H1 (cell line): ENCODE data around the gene DAB2IP. TPM values are rescaled to one million over a fixed set of nuclear protein-coding genes. Genes with fewer than 3 reads are reported as not detected.

Experiments
- ATF3 ChIP-seq: IDR thresholded peaks from 2 replicates; pipeline ENCODE4 v1.6.1; 2011; ENCODE audit warnings: low read depth, mild to moderate bottlenecking, low read length; ENCODE audit not compliant: insufficient read depth
- BRCA1 ChIP-seq: IDR thresholded peaks from 2 replicates; pipeline ENCODE4 v1.6.1; 2012; ENCODE audit warnings: low read depth, low read length, improper control_type of control experiment
- CBX8 ChIP-seq: fragments of 300-800, 300-1000 bp; sonication (generic); IDR thresholded peaks from 2 replicates; pipeline ENCODE4 v1.7.1; 2016; ENCODE audit warnings: low read depth, low read length, borderline replicate concordance
- CHD7 ChIP-seq: fragments of 300-600 bp; sonication (generic); IDR thresholded peaks from 2 replicates; pipeline ENCODE4 v1.7.1; 2012; ENCODE audit warnings: low read length, moderate library complexity, mild to moderate bottlenecking, inconsistent platforms; ENCODE audit not compliant: insufficient replicate concordance
- HDAC2 ChIP-seq, 2 experiments: fragments of 300-600 bp in 1 of 2; sonication (generic) in 1 of 2; IDR thresholded peaks; 2 replicates each; pipeline ENCODE4 v1.6.1; 2011 to 2012; ENCODE audit warnings: low read depth in 2 of 2, low read length in 2 of 2, mild to moderate bottlenecking in 2 of 2, moderate library complexity in 2 of 2, borderline replicate concordance in 1 of 2, inconsistent platforms in 1 of 2
- JUND ChIP-seq: IDR thresholded peaks from 2 replicates; pipeline ENCODE4 v1.6.1; 2011; ENCODE audit warnings: mild to moderate bottlenecking, improper control_type of control experiment, low read length
- SP4 ChIP-seq: IDR thresholded peaks from 2 replicates; pipeline ENCODE4 v1.6.1; 2012; ENCODE audit warnings: low read length, inconsistent platforms
- polyA plus RNA-seq, 7 experiments: library from polyadenylated mRNA; depleted of rRNA in 3 of 7; stranded (reverse) in 5 of 7; unstranded in 2 of 7; fragments of >200 nt in 5 of 7; fragments of 200-250 nt in 2 of 7; gene quantifications; 1 replicate in 5 of 7; 2 replicates in 1 of 7; 4 replicates in 1 of 7; pipeline versions ENCODE4 v1.2.1 to v1.2.3, GENCODE V29; 2011 to 2013; ENCODE audit warnings: missing spikeins in 2 of 7, mixed read lengths in 2 of 7
- total RNA-seq: library from RNA; stranded (reverse); fragmentation: NEBNext Ultra II Directional; extraction: Animal tissue kit (Norgen Biotek cat#: 25700); gene quantifications from 2 replicates; pipeline ENCODE4 v1.2.1, GENCODE V29; 2021

Gene DAB2IP
- total and polyA plus RNA-seq, 2 of the 8 experiments (the other 6 are each of a cell fraction or from before 2014, with no cell fraction given): 19.7 to 39.5 TPM

- TF ChIP-seq CHD7: no peak
- TF ChIP-seq SP4: no peak
- no peak for TF ChIP-seq HDAC2 (IDR thresholded peaks at IDR 0.05; ENCODE audit: borderline replicate concordance in 1 of 2, low read depth in 2 of 2, low read length in 2 of 2)
- TF ChIP-seq JUND: no peak
- no peak for TF ChIP-seq ATF3
- TF ChIP-seq BRCA1: no peak
- no peak for TF ChIP-seq CBX8
These were observed 159.1 kb downstream of the DAB2IP start (continued) for GRCh38 chr9:121810489-121810888.
